NCI-H128 (cell line): Measurements from ENCODE around the gene NTN5.

ENCODE experiments used
- DNase-seq: peaks from one replicate; lab custom pipeline; 2025; ENCODE audit not compliant: unreplicated experiment; lab: John Stamatoyannopoulos, UW

NTN5 gene

GRCh38 chr19:48630296-48631063 is 42.3 kb downstream of the NTN5 start:
- DNase-seq, result no peak

- no peak for DNase-seq
These were observed 43.1 kb downstream of the NTN5 start for GRCh38 chr19:48629599-48630295.

- DNase-seq, result no peak
These were observed 43.6 kb downstream of the NTN5 start for GRCh38 chr19:48629297-48629598.

- DNase-seq, result no peak
These were observed 44.1 kb downstream of the NTN5 start for GRCh38 chr19:48628486-48629296.

- no peak for DNase-seq
These were observed 44.9 kb downstream of the NTN5 start for GRCh38 chr19:48627865-48628314.

- no peak for DNase-seq
These were observed 45.5 kb downstream of the NTN5 start for GRCh38 chr19:48627201-48627864.

- DNase-seq, result no peak
These were observed 46.9 kb downstream of the NTN5 start for GRCh38 chr19:48625891-48626327.

GRCh38 chr19:48624791-48625723 is 47.8 kb downstream of the NTN5 start:
- no peak for DNase-seq

- DNase-seq, result peak; percentile 96
These were observed 48.7 kb downstream of the NTN5 start for GRCh38 chr19:48624067-48624594.

GRCh38 chr19:48623556-48624066 is 49.2 kb downstream of the NTN5 start:
- DNase-seq, result no peak

GRCh38 chr19:48619692-48620585 is 52.9 kb downstream of the NTN5 start:
- DNase-seq, result no peak

- peak; percentile 98 for DNase-seq
These were observed 53.7 kb downstream of the NTN5 start, which contains the start of the genes RPL18 and SPHK2 for GRCh38 chr19:48618916-48619691. Gene RPL18 (minus strand): TSS chr19:48619178. CDS start chr19:48619143, 35 bp downstream. Gene SPHK2 (plus strand): TSS chr19:48619506. CDS start chr19:48620515, 1,009 bp downstream.

- DNase-seq, result no peak
These were observed 54.4 kb downstream of the NTN5 start for GRCh38 chr19:48618278-48618915.

GRCh38 chr19:48617146-48617937 is 55.5 kb downstream of the NTN5 start:
- DNase-seq, result no peak

- DNase-seq, result no peak
These were observed 56.2 kb downstream of the NTN5 start for GRCh38 chr19:48616491-48617056.

- no peak for DNase-seq
These were observed 56.8 kb downstream of the NTN5 start for GRCh38 chr19:48616041-48616436.
